Stimulated activated CD4-positive, alpha-beta T cell treated with anti-CD3 and anti-CD28 coated beads, Interleukin-15, amount 100 ng/mL, for 48 hours (primary cell): ENCODE measurements around the gene ARHGAP33.
A peak's percentile ranks its signal among the peaks of the same experiment; 100 is the strongest.

Source experiments
- DNase-seq, 2 donors: peaks; one replicate each; pipeline ENCODE4 v3.0.0-alpha.2; 2020; ENCODE audit warnings: low read depth in 2 of 2

Gene ARHGAP33

GRCh38 chr19:35775298-35776101, at the start of gene ARHGAP33:
Gene ARHGAP33 (plus strand): TSS chr19:35775564. CDS start chr19:35775659, 95 bp downstream.
- DNase-seq = peak; percentile 98 to 100

DNA sequence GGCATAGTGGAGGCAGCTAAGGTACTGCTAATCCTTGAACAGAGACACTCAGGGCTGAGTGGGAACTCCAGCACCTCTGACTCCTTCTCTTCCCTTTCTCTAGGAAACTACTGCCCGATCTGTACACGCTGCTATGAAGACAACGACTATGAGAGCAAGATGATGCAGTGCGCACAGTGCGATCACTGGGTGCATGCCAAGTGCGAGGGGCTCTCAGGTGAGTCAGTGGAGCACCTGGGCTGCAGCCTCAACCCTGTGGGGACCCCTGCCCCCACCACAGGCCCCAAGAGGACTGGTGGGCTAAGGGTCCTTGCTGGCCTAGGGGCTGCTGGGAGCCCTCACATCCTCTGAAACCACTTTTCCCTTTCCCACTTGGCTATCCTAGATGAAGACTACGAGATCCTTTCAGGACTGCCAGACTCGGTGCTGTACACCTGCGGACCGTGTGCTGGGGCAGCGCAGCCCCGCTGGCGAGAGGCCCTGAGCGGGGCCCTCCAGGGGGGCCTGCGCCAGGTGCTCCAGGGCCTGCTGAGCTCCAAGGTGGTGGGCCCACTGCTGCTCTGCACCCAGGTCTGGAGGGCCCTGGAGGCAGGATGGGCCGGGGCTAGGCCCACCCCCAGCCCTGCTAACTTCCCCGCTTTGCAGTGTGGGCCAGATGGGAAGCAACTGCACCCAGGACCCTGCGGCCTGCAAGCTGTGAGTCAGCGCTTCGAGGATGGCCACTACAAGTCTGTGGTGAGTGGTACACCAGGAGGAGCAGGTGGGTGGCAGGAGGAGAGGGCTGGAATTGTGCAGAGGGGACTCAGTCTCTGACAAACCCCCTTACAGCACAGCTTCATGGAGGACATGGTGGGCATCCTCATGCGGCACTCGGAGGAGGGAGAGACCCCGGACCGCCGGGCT, 48.1 kb upstream of the ARHGAP33 start:
- DNase-seq = no peak

GRCh38 chr19:35727956-35728706, 47.2 kb upstream of the ARHGAP33 start:
- DNase-seq = no peak

DNA sequence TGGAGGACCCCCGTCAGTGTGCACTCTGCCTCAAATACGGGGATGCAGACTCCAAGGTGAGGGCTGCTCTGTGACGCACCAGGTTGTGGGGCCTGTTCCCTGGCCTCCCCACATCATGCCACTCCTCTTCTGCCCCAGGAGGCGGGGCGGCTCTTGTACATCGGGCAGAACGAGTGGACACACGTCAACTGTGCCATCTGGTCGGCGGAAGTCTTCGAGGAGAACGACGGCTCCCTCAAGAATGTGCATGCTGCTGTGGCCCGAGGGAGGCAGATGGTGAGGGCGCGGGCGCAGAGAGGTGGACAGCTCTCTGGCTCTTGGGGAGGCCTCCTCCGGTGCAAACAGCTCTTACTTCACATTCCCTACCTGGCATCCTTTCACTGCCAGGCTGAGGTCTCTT, 46.3 kb upstream of the ARHGAP33 start:
- DNase-seq = no peak

DNA sequence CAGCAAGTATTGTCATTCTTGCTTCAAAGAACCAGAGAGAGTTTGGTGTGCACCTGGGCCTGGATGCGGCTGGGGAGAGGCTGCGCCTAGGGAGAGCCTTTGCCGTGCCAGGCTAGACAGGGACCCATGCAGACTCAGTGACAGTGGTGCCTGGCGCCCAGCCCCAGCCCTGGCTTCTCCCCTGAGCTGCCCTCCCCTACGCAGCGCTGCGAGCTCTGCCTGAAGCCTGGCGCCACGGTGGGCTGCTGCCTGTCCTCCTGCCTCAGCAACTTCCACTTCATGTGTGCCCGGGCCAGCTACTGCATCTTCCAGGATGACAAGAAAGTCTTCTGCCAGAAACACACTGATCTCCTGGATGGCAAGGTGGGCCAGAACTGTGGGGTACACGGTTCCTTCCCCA, 45.6 kb upstream of the ARHGAP33 start:
- no peak for DNase-seq

- DNase-seq = no peak
These were observed 45.0 kb upstream of the ARHGAP33 start for GRCh38 chr19:35730326-35730725.

- no peak for DNase-seq
These were observed 44.0 kb upstream of the ARHGAP33 start for GRCh38 chr19:35731353-35731752.

- no peak for DNase-seq
These were observed 43.5 kb upstream of the ARHGAP33 start for GRCh38 chr19:35731779-35732405.

DNA sequence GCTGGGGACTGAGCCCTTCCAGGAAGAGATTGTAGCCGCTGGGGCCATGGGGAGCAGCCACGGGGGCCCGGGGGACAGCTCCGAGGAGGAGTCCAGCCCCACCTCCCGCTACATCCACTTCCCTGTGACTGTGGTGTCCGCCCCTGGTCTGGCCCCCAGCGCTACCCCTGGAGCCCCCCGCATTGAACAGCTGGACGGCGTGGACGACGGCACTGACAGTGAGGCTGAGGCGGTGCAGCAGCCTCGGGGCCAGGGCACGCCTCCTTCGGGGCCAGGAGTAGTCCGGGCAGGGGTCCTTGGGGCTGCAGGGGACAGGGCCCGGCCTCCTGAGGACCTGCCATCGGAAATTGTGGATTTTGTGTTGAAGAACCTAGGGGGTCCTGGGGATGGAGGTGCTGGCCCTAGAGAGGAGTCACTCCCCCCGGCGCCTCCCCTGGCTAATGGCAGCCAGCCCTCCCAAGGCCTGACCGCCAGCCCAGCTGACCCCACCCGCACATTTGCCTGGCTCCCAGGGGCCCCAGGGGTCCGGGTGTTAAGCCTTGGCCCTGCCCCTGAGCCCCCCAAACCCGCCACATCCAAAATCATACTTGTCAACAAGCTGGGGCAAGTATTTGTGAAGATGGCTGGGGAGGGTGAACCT, 42.7 kb upstream of the ARHGAP33 start:
- no peak for DNase-seq

GRCh38 chr19:35733180-35734125, 41.9 kb upstream of the ARHGAP33 start:
- no peak for DNase-seq

GRCh38 chr19:35734273-35734672, 41.1 kb upstream of the ARHGAP33 start:
- no peak for DNase-seq

GRCh38 chr19:35734889-35735288, 40.5 kb upstream of the ARHGAP33 start:
- DNase-seq = no peak

DNA sequence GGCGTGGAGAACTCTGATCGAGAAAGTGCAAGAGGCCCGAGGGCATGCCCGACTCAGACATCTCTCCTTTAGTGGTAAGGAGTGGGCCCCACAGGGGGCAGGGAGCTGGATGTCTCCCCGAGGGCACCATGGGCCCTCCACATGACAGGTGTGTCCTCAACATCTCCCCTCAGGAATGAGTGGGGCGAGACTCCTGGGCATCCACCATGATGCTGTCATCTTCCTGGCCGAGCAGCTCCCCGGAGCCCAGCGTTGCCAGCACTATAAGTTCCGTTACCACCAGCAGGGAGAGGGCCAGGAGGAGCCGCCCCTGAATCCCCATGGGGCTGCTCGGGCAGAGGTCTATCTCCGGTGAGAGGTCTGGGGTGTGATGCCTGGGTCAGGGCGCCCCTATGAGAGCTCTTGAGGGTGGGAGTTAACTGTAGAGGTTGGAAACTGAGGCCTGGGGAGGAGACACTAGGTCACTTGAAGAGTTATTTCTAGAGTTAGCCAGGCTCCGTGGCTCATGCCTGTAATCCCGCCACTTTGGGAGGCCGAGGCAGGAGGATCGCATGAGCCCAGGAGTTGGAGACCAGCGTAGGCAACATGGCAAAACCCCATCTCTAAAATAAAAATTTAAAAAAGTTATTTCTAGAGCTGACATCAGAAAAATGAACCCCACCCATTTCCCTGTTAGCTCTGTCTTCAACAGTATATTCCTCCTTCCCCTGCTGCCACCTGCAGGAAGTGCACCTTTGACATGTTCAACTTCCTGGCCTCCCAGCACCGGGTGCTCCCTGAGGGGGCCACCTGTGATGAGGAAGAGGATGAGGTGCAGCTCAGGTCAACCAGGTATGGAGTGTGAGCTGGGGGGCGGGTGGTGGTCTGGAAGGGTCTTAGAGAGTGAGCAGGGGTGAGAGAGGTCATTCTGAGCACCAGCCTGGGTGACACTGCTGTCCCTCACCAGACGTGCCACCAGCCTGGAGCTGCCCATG, 38.2 kb upstream of the ARHGAP33 start:
- DNase-seq = no peak

- DNase-seq = no peak
These were observed 37.1 kb upstream of the ARHGAP33 start for GRCh38 chr19:35738021-35738886.

GRCh38 chr19:35738887-35739229, 36.5 kb upstream of the ARHGAP33 start:
- DNase-seq = no peak

DNA sequence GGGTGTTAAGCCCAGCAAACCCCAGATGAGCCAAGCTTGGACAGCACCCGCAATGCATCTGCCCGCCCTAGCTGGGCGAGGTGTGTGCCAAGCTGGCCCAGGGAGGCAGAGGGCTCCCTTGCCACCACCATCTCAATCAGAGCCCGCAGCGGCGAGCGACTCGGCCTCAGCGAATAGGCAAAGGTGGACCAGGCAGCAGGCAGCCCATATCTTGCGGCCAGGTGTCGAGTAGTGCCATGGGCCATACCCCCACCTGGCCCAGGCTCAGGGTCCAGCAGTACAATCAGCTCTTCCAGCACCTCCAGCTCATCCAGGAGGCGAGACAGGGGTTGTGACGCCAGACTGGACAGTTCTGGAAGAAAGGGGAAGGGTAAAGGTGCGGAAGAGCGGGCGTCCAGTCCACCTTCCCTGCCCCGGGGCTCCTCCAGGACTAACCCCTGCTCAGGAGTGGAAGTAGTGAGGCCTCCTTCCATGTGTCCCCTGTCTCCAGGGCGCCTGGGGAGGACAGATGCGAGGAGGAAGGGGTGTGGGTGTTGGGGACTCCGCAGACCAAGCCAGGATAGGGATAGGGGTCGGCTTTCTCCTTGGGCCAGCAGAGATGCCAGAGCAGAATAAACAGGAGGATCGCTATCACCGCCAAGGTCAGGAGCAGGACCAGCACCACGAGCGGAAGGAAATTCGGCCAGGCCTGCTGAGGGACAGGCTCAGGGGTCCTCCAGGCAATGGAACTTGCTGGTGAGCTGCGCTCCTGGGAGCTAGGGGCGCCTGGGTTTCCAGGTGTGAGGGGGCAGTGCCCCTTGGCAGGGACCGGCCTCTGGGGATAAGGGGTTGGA, 35.9 kb upstream of the ARHGAP33 start:
- DNase-seq = no peak

- DNase-seq = no peak
These were observed 35.3 kb upstream of the ARHGAP33 start for GRCh38 chr19:35740108-35740422.
